ENCODE data around the gene SSBP2. TPM values are rescaled to one million over a fixed set of nuclear protein-coding genes. Genes with fewer than 3 reads are reported as not detected.

Gene SSBP2
- polyA plus RNA-seq, 1 donor = 27.8 TPM

GRCh38 chr5:81577091-81577490 is 173.8 kb downstream of the SSBP2 start:
- no peaks in the 10 kb centered on the region for H3K9me3 ChIP-seq (ENCODE audit: control insufficient read depth, low read depth, low read length)
- no peak overlapping the region for H3K4me3 ChIP-seq (ENCODE audit: low read length)
- H3K27me3 ChIP-seq (ENCODE audit: control insufficient read depth, insufficient read depth, low read length) = no peaks in the 10 kb centered on the region
- no peak overlapping the region for H3K27ac ChIP-seq (ENCODE audit: low read length)
- DNase-seq = no peak
- H3K36me3 ChIP-seq (ENCODE audit: control insufficient read depth, insufficient read depth, low read length) = no peaks in the 10 kb centered on the region
- 100% methylated on average over 3 of the region's 3 CpGs for WGBS (ENCODE audit: insufficient coverage, low lambda C conversion rate)
- no peaks in the 10 kb centered on the region for H3K4me1 ChIP-seq (ENCODE audit: control insufficient read depth, insufficient read depth, low read length)

- H3K27ac ChIP-seq (ENCODE audit: low read length) = no peak overlapping the region
- DNase-seq = no peak
- no peaks in the 10 kb centered on the region for H3K4me1 ChIP-seq (ENCODE audit: control insufficient read depth, insufficient read depth, low read length)
- H3K36me3 ChIP-seq (ENCODE audit: control insufficient read depth, insufficient read depth, low read length) = no peaks in the 10 kb centered on the region
- no CpG with 5 or more reads among the region's 1 CpG for WGBS (ENCODE audit: insufficient coverage, low lambda C conversion rate)
- no peaks in the 10 kb centered on the region for H3K9me3 ChIP-seq (ENCODE audit: control insufficient read depth, low read depth, low read length)
- no peaks in the 10 kb centered on the region for H3K27me3 ChIP-seq (ENCODE audit: control insufficient read depth, insufficient read depth, low read length)
- no peak overlapping the region for H3K4me3 ChIP-seq (ENCODE audit: low read length)
These were observed 175.0 kb downstream of the SSBP2 start for GRCh38 chr5:81575924-81576323.

- H3K36me3 ChIP-seq (ENCODE audit: control insufficient read depth, insufficient read depth, low read length) = no peaks in the 10 kb centered on the region
- no peak overlapping the region for H3K27ac ChIP-seq (ENCODE audit: low read length)
- H3K9me3 ChIP-seq (ENCODE audit: control insufficient read depth, low read depth, low read length) = no peaks in the 10 kb centered on the region
- DNase-seq = no peak
- no peak overlapping the region for H3K4me3 ChIP-seq (ENCODE audit: low read length)
- H3K4me1 ChIP-seq (ENCODE audit: control insufficient read depth, insufficient read depth, low read length) = no peaks in the 10 kb centered on the region
- H3K27me3 ChIP-seq (ENCODE audit: control insufficient read depth, insufficient read depth, low read length) = no peaks in the 10 kb centered on the region
These were observed 178.7 kb downstream of the SSBP2 start for GRCh38 chr5:81572201-81572600.

GRCh38 chr5:81558188-81558587 is 192.7 kb downstream of the SSBP2 start:
- no CpG with 5 or more reads among the region's 1 CpG for WGBS (ENCODE audit: insufficient coverage, low lambda C conversion rate)

GRCh38 chr5:81556809-81557208 is 194.1 kb downstream of the SSBP2 start:
- Histone ChIP-seq H3K27me3 (ENCODE audit: control insufficient read depth, insufficient read depth, low read length) (no peaks in the 10 kb centered on the region), H3K27ac (ENCODE audit: low read length) (no peak overlapping the region), H3K4me1 (ENCODE audit: control insufficient read depth, insufficient read depth, low read length) (no peaks in the 10 kb centered on the region), H3K9me3 (ENCODE audit: control insufficient read depth, low read depth, low read length) (no peaks in the 10 kb centered on the region), H3K36me3 (ENCODE audit: control insufficient read depth, insufficient read depth, low read length) (no peaks in the 10 kb centered on the region), H3K4me3 (ENCODE audit: low read length) (no peak overlapping the region)
- no peak for DNase-seq

More at GRCh38 chr5:81558188-81558587, 192.7 kb downstream of the SSBP2 start:
- Histone ChIP-seq H3K27me3 (ENCODE audit: control insufficient read depth, insufficient read depth, low read length) (no peaks in the 10 kb centered on the region), H3K4me3 (ENCODE audit: low read length) (no peak overlapping the region), H3K27ac (ENCODE audit: low read length) (no peak overlapping the region), H3K36me3 (ENCODE audit: control insufficient read depth, insufficient read depth, low read length) (no peaks in the 10 kb centered on the region), H3K4me1 (ENCODE audit: control insufficient read depth, insufficient read depth, low read length) (no peaks in the 10 kb centered on the region), H3K9me3 (ENCODE audit: control insufficient read depth, low read depth, low read length) (no peaks in the 10 kb centered on the region)
- DNase-seq = no peak

- no peaks in the 10 kb centered on the region for H3K9me3 ChIP-seq (ENCODE audit: control insufficient read depth, low read depth, low read length)
- no peaks in the 10 kb centered on the region for H3K27me3 ChIP-seq (ENCODE audit: control insufficient read depth, insufficient read depth, low read length)
- H3K27ac ChIP-seq (ENCODE audit: low read length) = no peak overlapping the region
- DNase-seq = no peak
- H3K4me1 ChIP-seq (ENCODE audit: control insufficient read depth, insufficient read depth, low read length) = no peaks in the 10 kb centered on the region
- WGBS (ENCODE audit: insufficient coverage, low lambda C conversion rate) = no CpG with 5 or more reads among the region's 2 CpGs
- H3K4me3 ChIP-seq (ENCODE audit: low read length) = no peak overlapping the region
- no peaks in the 10 kb centered on the region for H3K36me3 ChIP-seq (ENCODE audit: control insufficient read depth, insufficient read depth, low read length)
These were observed 195.0 kb downstream of the SSBP2 start for GRCh38 chr5:81555865-81556264.

- H3K9me3 ChIP-seq (ENCODE audit: control insufficient read depth, low read depth, low read length) = no peaks in the 10 kb centered on the region
- H3K27me3 ChIP-seq (ENCODE audit: control insufficient read depth, insufficient read depth, low read length) = no peaks in the 10 kb centered on the region
- WGBS (ENCODE audit: insufficient coverage, low lambda C conversion rate) = no CpG with 5 or more reads among the region's 1 CpG
- H3K27ac ChIP-seq (ENCODE audit: low read length) = no peak overlapping the region
- no peak for DNase-seq
- H3K4me1 ChIP-seq (ENCODE audit: control insufficient read depth, insufficient read depth, low read length) = no peaks in the 10 kb centered on the region
- no peak overlapping the region for H3K4me3 ChIP-seq (ENCODE audit: low read length)
- no peaks in the 10 kb centered on the region for H3K36me3 ChIP-seq (ENCODE audit: control insufficient read depth, insufficient read depth, low read length)
These were observed 196.2 kb downstream of the SSBP2 start for GRCh38 chr5:81554647-81555046.

GRCh38 chr5:81553567-81554212 is 197.2 kb downstream of the SSBP2 start:
- no peaks in the 10 kb centered on the region for H3K27me3 ChIP-seq (ENCODE audit: control insufficient read depth, insufficient read depth, low read length)
- no peaks in the 10 kb centered on the region for H3K9me3 ChIP-seq (ENCODE audit: control insufficient read depth, low read depth, low read length)
- no peaks in the 10 kb centered on the region for H3K36me3 ChIP-seq (ENCODE audit: control insufficient read depth, insufficient read depth, low read length)
- WGBS (ENCODE audit: insufficient coverage, low lambda C conversion rate) = no CpG with 5 or more reads among the region's 1 CpG
- no peak for DNase-seq
- no peak overlapping the region for H3K27ac ChIP-seq (ENCODE audit: low read length)
- no peaks in the 10 kb centered on the region for H3K4me1 ChIP-seq (ENCODE audit: control insufficient read depth, insufficient read depth, low read length)
- no peak overlapping the region for H3K4me3 ChIP-seq (ENCODE audit: low read length)

GRCh38 chr5:81552852-81553566 is 197.9 kb downstream of the SSBP2 start:
- Histone ChIP-seq H3K36me3 (ENCODE audit: control insufficient read depth, insufficient read depth, low read length) (no peaks in the 10 kb centered on the region), H3K27ac (ENCODE audit: low read length) (no peak overlapping the region), H3K4me1 (ENCODE audit: control insufficient read depth, insufficient read depth, low read length) (no peaks in the 10 kb centered on the region), H3K9me3 (ENCODE audit: control insufficient read depth, low read depth, low read length) (no peaks in the 10 kb centered on the region), H3K27me3 (ENCODE audit: control insufficient read depth, insufficient read depth, low read length) (no peaks in the 10 kb centered on the region), H3K4me3 (ENCODE audit: low read length) (no peak overlapping the region)
- no peak for DNase-seq
- 70% methylated on average over 2 of the region's 2 CpGs for WGBS (ENCODE audit: insufficient coverage, low lambda C conversion rate)

GRCh38 chr5:81549123-81549522 is 201.8 kb downstream of the SSBP2 start:
- 96% methylated on average over 3 of the region's 7 CpGs for WGBS (ENCODE audit: insufficient coverage, low lambda C conversion rate)
- Histone ChIP-seq H3K9me3 (ENCODE audit: control insufficient read depth, low read depth, low read length) (no peaks in the 10 kb centered on the region), H3K4me3 (ENCODE audit: low read length) (no peak overlapping the region), H3K27ac (ENCODE audit: low read length) (no peak overlapping the region), H3K27me3 (ENCODE audit: control insufficient read depth, insufficient read depth, low read length) (no peaks in the 10 kb centered on the region), H3K4me1 (ENCODE audit: control insufficient read depth, insufficient read depth, low read length) (no peaks in the 10 kb centered on the region), H3K36me3 (ENCODE audit: control insufficient read depth, insufficient read depth, low read length) (no peaks in the 10 kb centered on the region)
- DNase-seq = no peak

- DNase-seq = no peak
- no peak overlapping the region for H3K27ac ChIP-seq (ENCODE audit: low read length)
- no CpG with 5 or more reads among the region's 3 CpGs for WGBS (ENCODE audit: insufficient coverage, low lambda C conversion rate)
- H3K4me3 ChIP-seq (ENCODE audit: low read length) = no peak overlapping the region
- no peaks in the 10 kb centered on the region for H3K36me3 ChIP-seq (ENCODE audit: control insufficient read depth, insufficient read depth, low read length)
- no peaks in the 10 kb centered on the region for H3K27me3 ChIP-seq (ENCODE audit: control insufficient read depth, insufficient read depth, low read length)
- H3K9me3 ChIP-seq (ENCODE audit: control insufficient read depth, low read depth, low read length) = no peaks in the 10 kb centered on the region
- H3K4me1 ChIP-seq (ENCODE audit: control insufficient read depth, insufficient read depth, low read length) = no peaks in the 10 kb centered on the region
These were observed 203.9 kb downstream of the SSBP2 start for GRCh38 chr5:81547001-81547400.
